HT1080 (cell line): ENCODE data around the gene PLCXD1. TPM values are rescaled to one million over a fixed set of nuclear protein-coding genes. Genes with fewer than 3 reads are reported as not detected.
A peak's percentile ranks its signal among the peaks of the same experiment; 100 is the strongest.
"Not testable (repeated sequence)": the region's sequence is repeated elsewhere in the genome, so short reads cannot be mapped to it uniquely, and the experiment has no call there.

Experiments
- DNase-seq: peaks from one replicate; pipeline ENCODE4 v3.0.0-alpha.2; 2015; ENCODE audit warnings: low read depth
- polyA plus RNA-seq, 2 experiments: library from polyadenylated mRNA; depleted of rRNA; stranded (reverse); fragments of >200 nt; gene quantifications; 2 replicates each; pipeline ENCODE4 v1.2.3, GENCODE V29; 2015
- total RNA-seq: library from RNA; depleted of rRNA; stranded (reverse); fragments of >200 nt; shearing (Covaris generic); gene quantifications from 2 replicates; pipeline ENCODE4 v1.2.3, GENCODE V29; 2014; rRNA removed

The PLCXD1 gene, protein sequence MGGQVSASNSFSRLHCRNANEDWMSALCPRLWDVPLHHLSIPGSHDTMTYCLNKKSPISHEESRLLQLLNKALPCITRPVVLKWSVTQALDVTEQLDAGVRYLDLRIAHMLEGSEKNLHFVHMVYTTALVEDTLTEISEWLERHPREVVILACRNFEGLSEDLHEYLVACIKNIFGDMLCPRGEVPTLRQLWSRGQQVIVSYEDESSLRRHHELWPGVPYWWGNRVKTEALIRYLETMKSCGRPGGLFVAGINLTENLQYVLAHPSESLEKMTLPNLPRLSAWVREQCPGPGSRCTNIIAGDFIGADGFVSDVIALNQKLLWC
- total RNA-seq: 19.0 and 19.9 TPM in 2 replicates
- polyA plus RNA-seq (2015; cell fraction: cytosol; rRNA removed): 11.2 and 11.8 TPM in 2 replicates
- 85.0 and 97.6 TPM in 2 replicates for polyA plus RNA-seq (2015; cell fraction: nucleus; rRNA removed)

- DNase-seq: no peak
Measured at GRCh38 chrX:281166-281999, at the start of gene PLCXD1. TSS of gene PLCXD1 (plus strand) at chrX:281381. CDS start at chrX:284188, 2,807 bp downstream.

DNA sequence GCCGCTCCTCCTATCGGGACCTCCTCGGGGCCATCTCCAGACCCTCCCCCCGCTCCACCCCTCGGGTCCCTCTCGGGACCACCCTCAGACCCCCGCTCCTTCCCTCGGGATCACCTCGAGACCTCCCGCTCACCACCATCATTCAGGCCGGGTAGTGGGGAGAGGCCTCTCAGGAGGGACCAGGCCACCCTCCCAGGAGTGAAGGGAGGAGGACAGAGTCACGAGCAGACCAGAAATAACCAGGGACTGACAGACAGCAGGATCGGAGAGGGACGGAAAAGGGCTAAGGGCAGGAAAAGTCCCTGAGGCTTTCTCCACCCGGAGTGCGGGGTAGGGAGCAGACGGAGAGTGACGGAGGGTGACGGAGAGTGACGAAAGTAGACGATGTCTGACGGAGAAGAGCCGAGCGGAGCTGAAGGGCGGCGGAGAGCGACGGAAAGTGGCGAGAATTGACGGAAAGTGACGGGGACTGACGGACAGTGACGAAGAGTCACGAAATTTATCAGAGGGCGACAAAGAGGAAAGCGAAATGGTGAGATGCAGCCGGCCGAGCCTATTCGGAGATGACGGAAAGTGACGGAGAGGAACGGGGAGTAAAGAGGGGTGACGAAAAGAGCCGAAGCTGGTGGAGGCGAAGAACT, 49.4 kb upstream of the PLCXD1 start:
- not testable (repeated sequence) for DNase-seq

DNA sequence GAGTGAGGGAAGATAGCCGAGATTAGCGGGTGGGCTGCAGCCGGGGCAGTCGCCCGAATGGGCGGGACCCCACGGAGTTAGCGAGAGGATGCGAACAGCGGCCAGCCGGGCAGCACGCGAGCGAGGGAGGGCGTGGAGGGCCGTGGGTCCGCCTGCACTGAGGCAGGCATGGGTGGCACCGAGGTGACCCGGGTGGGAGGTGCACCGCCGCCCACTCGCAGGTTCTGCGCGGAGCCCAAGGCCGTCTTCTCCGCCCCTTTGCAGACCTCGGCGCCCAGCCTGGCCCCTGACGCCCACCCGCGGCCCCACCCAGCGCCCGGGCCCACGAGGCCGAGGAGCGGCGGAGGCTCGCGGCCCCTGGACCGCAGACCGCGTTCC, 48.9 kb upstream of the PLCXD1 start:
- DNase-seq: not testable (repeated sequence)

DNA sequence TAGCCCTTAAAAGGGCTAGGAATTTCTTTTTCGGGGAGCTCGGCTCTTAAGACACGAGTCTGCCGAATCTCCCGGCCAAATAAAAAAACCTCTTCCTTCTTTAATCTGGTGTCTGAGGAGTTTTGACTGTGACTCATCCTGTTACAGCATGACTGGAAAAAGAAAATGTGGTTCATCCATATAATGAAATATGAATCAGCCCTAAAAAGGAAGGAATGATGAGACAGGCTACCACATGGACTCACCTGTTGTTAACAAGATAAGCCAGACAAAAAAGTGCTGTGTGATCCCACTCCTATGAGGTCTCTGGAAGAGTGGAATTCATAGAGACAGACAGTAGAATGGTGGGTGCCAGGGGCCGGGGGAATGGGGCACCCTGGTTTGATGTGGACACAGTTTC, 45.0 kb upstream of the PLCXD1 start:
- DNase-seq: not testable (repeated sequence)

- DNase-seq: no peak
Measured at GRCh38 chrX:250965-251364, 30.2 kb upstream of the PLCXD1 start.

DNA sequence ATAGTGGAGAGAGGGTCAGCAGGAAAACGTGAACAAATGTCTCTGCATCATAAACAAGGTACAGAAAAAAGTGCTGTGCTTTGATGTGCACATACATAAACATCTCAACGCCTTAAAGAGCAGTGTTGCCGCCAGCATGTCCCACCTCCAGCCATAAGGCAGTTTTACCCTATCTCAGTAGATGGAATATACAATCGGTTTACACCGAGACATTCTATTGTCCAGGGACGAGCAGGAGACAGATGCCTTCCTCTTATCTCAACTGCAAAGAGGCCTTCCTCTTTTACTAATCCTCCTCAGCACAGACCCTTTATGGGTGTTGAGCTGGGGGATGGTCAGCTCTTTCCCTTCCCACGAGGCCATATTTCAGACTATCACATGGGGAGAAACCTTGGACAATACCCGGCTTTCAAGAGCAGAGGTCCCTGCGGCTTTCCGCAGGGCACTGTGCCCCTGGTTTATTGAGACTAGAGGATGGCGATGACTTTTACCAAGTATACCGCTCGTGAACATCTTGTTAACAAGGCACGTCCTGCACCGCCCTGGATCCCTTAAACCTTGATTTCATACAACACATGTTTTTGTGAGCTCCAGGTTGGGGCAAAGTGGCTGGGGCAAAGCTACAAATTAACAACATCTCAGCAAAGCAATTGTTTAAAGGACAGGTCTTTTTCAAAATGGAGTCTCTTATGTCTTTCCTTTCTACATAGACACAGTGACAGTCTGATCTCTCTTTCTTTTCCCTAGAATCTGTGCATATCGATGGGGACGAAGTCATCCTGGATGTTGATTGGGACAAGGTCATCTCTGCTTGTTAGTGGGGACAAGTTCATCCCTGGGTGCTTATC, 29.6 kb upstream of the PLCXD1 start:
- DNase-seq: not testable (repeated sequence)

- DNase-seq: no peak
Measured at GRCh38 chrX:252244-252956, 28.8 kb upstream of the PLCXD1 start.

DNA sequence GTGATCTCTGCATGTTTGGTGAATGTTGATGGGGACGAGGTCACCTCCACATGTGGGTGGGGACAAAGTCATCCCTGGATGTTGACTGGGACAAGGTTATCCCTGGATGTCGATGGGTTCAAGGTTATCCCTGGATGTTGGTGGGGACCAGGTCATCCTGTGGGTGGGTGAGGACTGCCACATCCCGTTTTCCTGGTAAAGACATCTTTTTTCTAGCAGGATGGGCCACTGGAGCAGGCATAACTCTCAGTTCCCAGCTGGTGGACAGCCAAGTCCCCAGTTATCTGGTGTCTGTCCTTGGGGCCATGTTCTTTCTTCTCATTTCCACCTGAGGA, 28.3 kb upstream of the PLCXD1 start:
- DNase-seq: no peak

DNA sequence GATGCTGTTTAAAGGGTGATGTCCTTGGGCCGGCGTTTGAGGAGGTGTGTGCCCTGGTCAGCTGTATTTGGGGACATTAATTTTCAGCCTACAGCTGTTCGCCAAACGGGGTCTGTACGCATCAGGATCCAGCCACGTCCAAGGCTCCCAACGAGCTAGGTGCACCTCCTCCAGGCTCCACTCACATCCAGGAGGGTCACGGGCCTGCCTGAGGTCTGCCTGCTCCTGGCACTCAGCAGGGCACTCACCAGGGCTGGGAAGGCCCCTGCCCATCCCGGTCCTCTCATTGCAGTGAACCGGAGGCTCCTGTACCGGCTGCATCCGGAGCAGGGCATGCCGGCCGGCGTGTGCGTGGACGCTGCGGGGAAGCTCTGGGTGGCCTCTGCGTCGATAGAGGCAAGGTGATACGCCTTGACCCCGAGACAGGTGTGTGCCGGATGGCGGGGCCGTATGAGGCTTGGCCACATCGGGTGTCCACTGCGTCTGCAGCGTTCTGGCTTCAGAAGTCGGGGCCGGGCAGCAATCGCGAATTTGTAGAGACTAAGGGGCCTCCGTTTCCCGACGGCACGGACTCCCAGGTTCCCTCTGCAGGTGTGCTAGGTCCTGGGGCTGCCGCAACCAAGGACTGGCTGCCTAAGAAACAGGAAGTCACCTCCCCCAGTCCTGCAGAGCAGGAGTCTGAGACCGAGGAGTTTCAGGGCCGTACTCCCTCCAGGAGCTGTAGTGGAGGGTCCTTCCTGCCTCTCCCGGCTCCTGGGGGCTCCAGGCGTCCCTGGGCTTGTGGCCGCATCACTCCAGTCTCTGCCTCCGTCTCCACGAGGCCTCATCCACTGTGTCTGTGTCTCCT, 27.5 kb upstream of the PLCXD1 start:
- no peak for DNase-seq

DNA sequence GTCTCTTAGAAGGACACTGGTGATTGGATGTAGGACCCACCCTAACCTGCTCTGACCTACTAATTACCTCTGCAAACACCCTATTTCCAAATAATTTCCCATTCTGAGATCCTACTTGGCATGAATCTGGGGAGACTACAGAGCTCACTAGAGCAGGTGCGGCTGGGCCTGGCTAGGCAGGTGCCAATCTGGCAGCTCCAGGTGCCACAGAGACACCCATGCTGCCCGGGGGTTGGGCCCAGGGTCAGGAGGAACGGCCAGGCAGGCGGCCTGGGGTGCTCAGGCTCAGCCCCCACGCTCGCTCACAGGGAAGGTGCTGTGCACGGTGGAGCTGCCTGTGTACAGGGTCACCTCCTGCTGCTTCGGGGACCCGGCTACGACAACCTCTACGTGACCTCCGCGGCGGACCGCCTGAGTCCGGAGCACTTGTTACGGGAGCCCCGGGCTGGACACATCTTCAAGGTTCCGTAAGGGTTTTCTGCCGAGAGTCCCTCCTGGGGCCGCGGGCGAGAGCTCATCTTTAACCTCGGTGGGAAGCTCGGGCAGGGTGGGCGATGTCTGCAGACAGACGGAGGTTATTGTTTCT, 26.5 kb upstream of the PLCXD1 start:
- DNase-seq: no peak

GRCh38 chrX:255923-256331, 25.3 kb upstream of the PLCXD1 start:
- no peak for DNase-seq

DNA sequence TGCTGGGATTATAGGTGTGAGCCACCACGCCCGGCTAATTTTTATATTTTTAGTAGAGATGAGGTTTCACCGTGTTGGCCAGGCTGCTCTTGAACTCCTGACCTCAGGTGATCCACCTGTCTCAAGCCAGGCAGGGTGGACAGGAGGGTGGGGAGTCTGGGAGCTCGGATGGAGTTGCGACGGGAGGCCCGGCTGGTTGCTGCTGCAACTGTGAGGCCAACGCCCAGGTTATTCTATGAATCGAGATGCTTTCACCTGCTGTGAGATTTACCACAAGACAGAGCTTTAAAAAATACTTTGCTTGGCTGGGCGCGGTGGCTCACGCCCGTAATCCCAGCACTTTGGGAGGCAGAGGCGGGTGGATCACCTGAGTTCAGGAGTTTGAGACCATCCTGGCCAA, 24.1 kb upstream of the PLCXD1 start:
- DNase-seq: not testable (repeated sequence)

DNA sequence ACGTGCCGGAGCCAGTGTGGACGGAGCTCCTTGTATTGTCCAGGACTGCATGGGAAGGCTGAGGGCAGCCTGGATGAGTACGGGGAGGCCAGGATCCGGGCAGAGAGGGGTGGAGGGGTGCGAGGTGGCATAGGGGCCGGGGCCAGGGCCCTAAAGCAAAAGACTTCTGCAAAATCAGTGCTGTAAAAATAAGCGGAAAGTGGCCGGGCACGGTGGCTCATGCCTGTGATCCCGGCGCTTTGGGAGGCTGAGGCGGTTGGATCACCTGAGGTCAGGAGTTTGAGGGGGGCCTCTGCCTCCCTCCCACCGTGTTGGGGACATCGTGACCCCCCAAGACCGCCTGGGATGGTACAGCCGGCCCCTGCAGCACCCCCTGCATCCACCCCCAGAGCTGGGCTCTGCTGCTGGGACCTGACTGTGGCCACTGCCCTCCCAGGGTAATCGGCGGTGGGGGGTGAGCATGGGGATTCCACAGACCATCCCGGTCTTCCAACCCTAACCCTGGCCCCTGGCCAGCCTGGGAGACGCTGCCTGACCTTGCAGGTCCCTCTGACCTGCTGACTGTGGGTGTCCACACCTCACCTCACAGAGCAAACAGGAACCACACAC, 23.4 kb upstream of the PLCXD1 start:
- no peak for DNase-seq

GRCh38 chrX:258291-259040, 22.7 kb upstream of the PLCXD1 start:
- no peak for DNase-seq

DNA sequence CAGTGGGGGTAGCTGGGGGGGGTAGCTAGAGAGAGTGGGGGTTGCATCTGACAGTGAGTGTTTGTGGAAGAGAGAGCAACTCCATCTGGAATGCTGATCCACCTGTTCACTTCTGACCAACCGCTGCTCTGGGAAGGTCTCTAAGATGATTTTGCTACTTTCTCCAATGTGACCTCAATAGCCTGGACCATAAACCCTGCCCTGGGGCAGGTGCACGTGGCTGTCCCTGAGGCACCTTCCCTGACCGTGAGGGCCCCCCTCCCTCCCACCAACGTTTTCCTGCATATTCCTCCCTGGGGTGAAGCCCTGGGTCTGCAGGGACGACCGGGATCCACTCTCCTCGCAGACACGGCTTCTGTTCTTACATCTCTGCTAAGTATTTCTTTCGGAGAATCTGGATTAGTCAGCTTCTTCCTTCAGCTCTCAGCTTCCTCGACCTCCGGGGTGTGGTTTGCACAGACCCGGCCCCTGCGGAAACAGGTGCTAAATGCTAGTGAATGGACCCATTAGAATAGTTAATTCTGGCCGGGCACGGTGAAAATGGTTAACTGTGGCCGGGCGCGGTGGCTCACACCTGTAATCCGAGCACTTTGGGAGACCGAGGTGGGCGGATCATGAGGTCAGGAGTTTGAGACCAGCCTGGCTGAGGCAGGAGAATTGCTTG, 21.4 kb upstream of the PLCXD1 start:
- no peak for DNase-seq

DNA sequence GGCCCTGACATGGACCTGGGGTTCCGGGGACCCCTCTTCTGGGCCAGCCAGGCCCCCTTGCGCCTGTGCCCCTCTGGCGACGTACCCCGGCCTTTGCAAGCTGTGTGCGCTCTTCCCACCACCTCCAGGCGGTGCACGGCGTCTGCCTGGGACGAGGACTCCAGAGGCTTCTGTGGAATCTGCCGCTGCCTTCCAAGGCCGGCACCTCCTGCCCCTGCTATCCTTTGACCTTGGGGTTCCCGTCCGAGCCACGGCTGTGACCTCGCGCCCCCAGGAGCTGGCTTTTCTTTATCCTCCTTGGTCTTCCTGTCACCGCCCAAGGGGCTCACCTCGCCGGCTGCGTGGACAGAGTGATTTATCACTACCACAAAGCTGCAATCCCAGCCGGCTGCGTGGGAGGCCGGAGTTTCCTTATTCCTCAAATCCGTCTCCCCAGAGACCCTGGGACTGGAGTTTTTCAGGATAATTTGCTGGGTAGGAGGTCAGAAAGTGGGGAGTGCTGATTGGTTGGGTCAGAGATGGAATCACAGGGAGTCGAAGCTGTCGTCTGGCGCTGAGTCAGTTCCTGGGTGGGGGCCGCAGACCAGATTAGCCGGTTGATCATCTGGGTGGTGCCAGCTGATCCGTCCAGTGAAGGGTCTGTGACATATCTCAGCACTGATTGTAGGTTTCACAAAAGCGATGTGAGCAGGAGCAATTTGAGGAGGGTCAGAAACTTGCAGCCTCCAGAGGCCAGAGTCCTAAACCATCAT, 19.8 kb upstream of the PLCXD1 start:
- peak; percentile 54 for DNase-seq

- no peak for DNase-seq
Measured at GRCh38 chrX:261919-262352, 19.2 kb upstream of the PLCXD1 start.
